Spleen (tissue), 11 donors: ENCODE data around the gene NUP50. TPM values are rescaled to one million over a fixed set of nuclear protein-coding genes. Genes with fewer than 3 reads are reported as not detected.

Experiments
- DNase-seq: peaks from one replicate; pipeline ENCODE4 v3.0.0-alpha.2; 2020
- H3K27ac ChIP-seq, 8 donors: fragments of 200-600 bp; sonication (generic) in 7 of 8; 1 replicate in 4 of 8; 2 replicates in 4 of 8; pipeline versions ENCODE4 v1.5.0 to v1.8.0; 2016 to 2021; ENCODE audit warnings: inconsistent platforms in 4 of 8, mild to moderate bottlenecking in 4 of 8, moderate library complexity in 1 of 8
- H3K27me3 ChIP-seq, 7 donors: fragments of 200-600 bp; sonication (generic) in 6 of 7; replicated peaks in 1 of 7; 1 replicate in 4 of 7; 2 replicates in 3 of 7; pipeline versions ENCODE4 v1.5.0 to v1.8.0; 2016 to 2021; ENCODE audit warnings: inconsistent platforms in 3 of 7, mild to moderate bottlenecking in 1 of 7
- H3K36me3 ChIP-seq, 6 donors: fragments of 200-600 bp; sonication (generic) in 5 of 6; 1 replicate in 4 of 6; 2 replicates in 2 of 6; pipeline versions ENCODE4 v1.5.0 to v1.8.0; 2016 to 2021; ENCODE audit warnings: inconsistent platforms in 2 of 6
- H3K4me1 ChIP-seq, 6 donors: fragments of 200-600 bp; sonication (generic) in 5 of 6; 1 replicate in 3 of 6; 2 replicates in 3 of 6; pipeline versions ENCODE4 v1.5.0 to v1.8.0; 2016 to 2021; ENCODE audit warnings: inconsistent platforms in 3 of 6
- H3K4me3 ChIP-seq, 8 donors: fragments of 200-600 bp; sonication (generic) in 7 of 8; 1 replicate in 4 of 8; 2 replicates in 4 of 8; pipeline versions ENCODE4 v1.5.0 to v1.8.0; 2016 to 2021; ENCODE audit warnings: inconsistent platforms in 4 of 8, mild to moderate bottlenecking in 4 of 8, moderate library complexity in 2 of 8
- H3K9me3 ChIP-seq, 8 donors: fragments of 200-600 bp; sonication (generic) in 7 of 8; 1 replicate in 4 of 8; 2 replicates in 4 of 8; pipeline versions ENCODE4 v1.5.0 to v1.8.0; 2016 to 2021; ENCODE audit warnings: inconsistent platforms in 4 of 8
- CTCF ChIP-seq, 11 experiments: fragments of 200-600 bp in 7 of 11; fragments of 450-650 bp in 4 of 11; sonication (generic) in 4 of 11; IDR thresholded peaks in 8 of 11; conservative IDR thresholded peaks in 3 of 11; 1 replicate in 7 of 11; 2 replicates in 4 of 11; pipeline versions ENCODE4 v1.4.0 to v1.8.0; 2016 to 2021; ENCODE audit warnings: antibody characterized with exemption in 11 of 11, inconsistent platforms in 4 of 11, mild to moderate bottlenecking in 1 of 11
- POLR2A ChIP-seq, 3 donors: fragments of 450-650 bp; IDR thresholded peaks; one replicate each; pipeline ENCODE4 v1.5.1; 2017; ENCODE audit warnings: antibody characterized with exemption in 3 of 3, mild to moderate bottlenecking in 1 of 3
- POLR2AphosphoS5 ChIP-seq, 3 donors: sonication (generic); formaldehyde crosslinking; IDR thresholded peaks; one replicate each; pipeline ENCODE4 v1.5.1; 2017; ENCODE audit warnings: antibody characterized with exemption in 3 of 3
- WGBS, 5 donors: extraction: QIAGEN DNeasy Blood & Tissue Kit in 3 of 5; methylation state at CpG; one replicate each; pipeline versions ENCODE4 v1.1.5 to v1.1.7; 2013 to 2018; 5-methylcytosine and 5-hydroxymethylcytosine counted together
- intact Hi-C: fragments of 100-400 bp; cut with DNase I; formaldehyde crosslinking; loops from one replicate; pipeline ENCODE4 v1.15.0; 2023; ENCODE audit warnings: low total_unique reads
- polyA plus RNA-seq, 3 donors: library from polyadenylated mRNA; stranded (reverse); fragments of 200-250 nt; gene quantifications; one replicate each; pipeline ENCODE4 v1.2.1, GENCODE V29; 2013
- total RNA-seq, 7 donors: library from RNA; depleted of rRNA in 3 of 7; stranded (reverse); fragments of >200 nt in 3 of 7; fragmentation: NEBNext Ultra II Directional in 4 of 7; extraction: Animal tissue kit (Norgen Biotek cat#: 25700) in 4 of 7; gene quantifications; one replicate each; pipeline versions ENCODE4 v1.1.0 to v1.2.1, GENCODE V29; 2016 to 2021
- donor health status: healthy with polysubstance abuse.
- donor health status: DM: no; HTN: no; CAD: no; lungs with moderate emphysema.
- donor health status: DM: no; HTN: no; CAD: no.
- donor health status: Bipolar disorder and iron deficiency.
- donor health status: healthy.
- donor health status: DM: no; HTN: no; CAD: no.
- donor health status: DM: yes; HTN: yes; CAD: no.

Gene NUP50
- total and polyA plus RNA-seq, 10 donors = 16.2 to 109 (median 94.1) TPM

- 89 to 95% (median 90%) methylated on average over 7 to 13 of the region's 13 CpGs for WGBS, 5 donors
- H3K36me3 ChIP-seq = peaks cover 0 to 98% (median 64%) of the 10 kb centered on the region in 6 donors
- H3K9me3 ChIP-seq = no peaks in the 10 kb centered on the region
- no peak overlapping the region for H3K4me3 ChIP-seq
- no peak overlapping the region for H3K27ac ChIP-seq
- peaks cover 0 to under 1% (median 0%) of the 10 kb centered on the region in 6 donors for H3K4me1 ChIP-seq
- TF ChIP-seq CTCF (IDR thresholded peaks at IDR 0.05 in 8 of 11, conservative IDR thresholded peaks at IDR 0.05 in 3 of 11) (no peak), POLR2AphosphoS5 (IDR thresholded peaks at IDR 0.05) (no peak), POLR2A (IDR thresholded peaks at IDR 0.05) (no peak)
- H3K27me3 ChIP-seq = no peaks in the 10 kb centered on the region
- intact Hi-C loops = no loop called here
- DNase-seq = peak; percentile 62
Observed at GRCh38 chr22:45204241-45204640, 40.5 kb downstream of the NUP50 start.

GRCh38 chr22:45204819-45205218, 41.1 kb downstream of the NUP50 start:
- Histone ChIP-seq H3K4me1 (peaks cover 0 to 7% (median 0%) of the 10 kb centered on the region in 6 donors), H3K27me3 (no peaks in the 10 kb centered on the region), H3K27ac (no peak overlapping the region), H3K9me3 (no peaks in the 10 kb centered on the region), H3K4me3 (no peak overlapping the region), H3K36me3 (peaks cover 0 to 98% (median 58%) of the 10 kb centered on the region in 6 donors)
- intact Hi-C loops = no loop called here
- 87 to 93% (median 90%) methylated on average over 14 of the region's 14 CpGs for WGBS, 5 donors
- TF ChIP-seq CTCF (IDR thresholded peaks at IDR 0.05 in 8 of 11, conservative IDR thresholded peaks at IDR 0.05 in 3 of 11) (no peak), POLR2A (IDR thresholded peaks at IDR 0.05) (no peak), POLR2AphosphoS5 (IDR thresholded peaks at IDR 0.05) (no peak)
- peak; percentile 25 for DNase-seq

DNA sequence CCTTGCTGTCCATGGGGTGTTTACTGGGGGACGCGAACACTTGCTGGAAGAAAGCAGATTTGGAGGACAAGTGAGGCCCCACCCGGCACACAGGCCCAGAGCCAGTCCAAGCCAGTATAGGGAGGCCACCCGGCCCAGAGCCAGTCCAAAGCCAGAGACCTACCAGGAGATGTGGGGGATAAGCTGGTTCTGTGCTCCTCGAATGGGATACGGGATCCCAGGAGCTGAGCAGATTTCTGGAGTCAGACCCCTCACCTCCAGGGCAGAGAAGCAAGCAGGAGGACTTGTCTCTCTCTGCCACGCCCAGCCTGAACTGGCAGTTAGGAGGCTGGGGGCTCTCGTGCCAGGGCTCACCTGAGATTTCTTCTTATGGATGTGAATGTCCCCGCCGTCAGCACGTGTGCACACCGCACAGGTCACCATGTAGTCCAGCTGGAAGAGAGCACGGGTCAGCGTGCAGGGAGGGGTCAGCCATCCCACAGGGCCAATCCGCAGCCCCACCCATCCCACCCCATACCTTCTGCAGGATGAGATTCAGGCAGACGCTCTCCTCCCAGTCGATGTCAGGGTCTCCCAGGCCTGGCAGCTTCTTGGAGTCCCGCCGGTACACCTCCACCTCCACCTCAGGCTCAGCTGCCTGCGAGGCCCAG, 41.7 kb downstream of the NUP50 start:
- H3K36me3 ChIP-seq = peaks cover 0 to 98% (median 53%) of the 10 kb centered on the region in 6 donors
- TF ChIP-seq POLR2A (IDR thresholded peaks at IDR 0.05) (no peak), CTCF (IDR thresholded peaks at IDR 0.05 in 8 of 11, conservative IDR thresholded peaks at IDR 0.05 in 3 of 11) (no peak)

DNA sequence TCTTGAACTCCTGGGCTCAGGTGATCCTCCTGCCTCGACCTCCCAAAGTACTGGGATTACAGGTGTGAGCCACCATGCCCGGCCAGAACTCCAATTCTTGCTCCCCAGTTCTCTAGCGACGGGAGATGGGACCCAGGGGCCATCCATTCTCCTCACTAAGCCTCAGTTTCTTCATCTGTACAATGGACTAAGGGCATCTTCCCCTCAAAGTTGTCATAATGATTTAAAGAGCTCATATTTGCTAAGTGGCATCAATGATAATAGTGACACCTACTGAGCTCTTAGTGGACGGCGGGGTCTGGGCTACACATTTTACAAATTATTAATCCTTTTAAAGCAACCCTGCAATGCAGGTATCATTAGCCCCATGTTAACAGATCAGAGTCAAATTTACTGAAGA, 42.5 kb downstream of the NUP50 start:
- Histone ChIP-seq H3K27ac (no peak overlapping the region), H3K27me3 (no peaks in the 10 kb centered on the region), H3K9me3 (no peaks in the 10 kb centered on the region), H3K4me1 (peaks cover 0 to 10% (median 0%) of the 10 kb centered on the region in 6 donors), H3K36me3 (peaks cover 0 to 98% (median 48%) of the 10 kb centered on the region in 6 donors), H3K4me3 (no peak overlapping the region)
- TF ChIP-seq POLR2A (IDR thresholded peaks at IDR 0.05) = no peak
- no peak for TF ChIP-seq POLR2AphosphoS5 (IDR thresholded peaks at IDR 0.05)
- TF ChIP-seq CTCF (IDR thresholded peaks at IDR 0.05 in 8 of 11, conservative IDR thresholded peaks at IDR 0.05 in 3 of 11) = no peak
- WGBS, 5 donors = 87 to 100% (median 89%) methylated on average over 3 to 6 of the region's 6 CpGs
- peak; percentile 14 for DNase-seq
- intact Hi-C loops = no loop called here

More for the DNA sequence above, 41.7 kb downstream of the NUP50 start:
- no peak overlapping the region for H3K4me3 ChIP-seq
- no peaks in the 10 kb centered on the region for H3K27me3 ChIP-seq
- peak; percentile 43 for DNase-seq
- H3K9me3 ChIP-seq = no peaks in the 10 kb centered on the region
- 91 to 95% (median 93%) methylated on average over 10 to 20 of the region's 20 CpGs for WGBS, 5 donors
- intact Hi-C loops = no loop called here
- H3K27ac ChIP-seq = no peak overlapping the region
- H3K4me1 ChIP-seq = peaks cover 0 to 10% (median 0%) of the 10 kb centered on the region in 6 donors
